ENCODE data around the gene C12orf43.

- TF ChIP-seq POLR2A (IDR thresholded peaks at IDR 0.05) (no peak), EP300 (IDR thresholded peaks at IDR 0.05) (no peak)
- TF ChIP-seq, protein P1, sequence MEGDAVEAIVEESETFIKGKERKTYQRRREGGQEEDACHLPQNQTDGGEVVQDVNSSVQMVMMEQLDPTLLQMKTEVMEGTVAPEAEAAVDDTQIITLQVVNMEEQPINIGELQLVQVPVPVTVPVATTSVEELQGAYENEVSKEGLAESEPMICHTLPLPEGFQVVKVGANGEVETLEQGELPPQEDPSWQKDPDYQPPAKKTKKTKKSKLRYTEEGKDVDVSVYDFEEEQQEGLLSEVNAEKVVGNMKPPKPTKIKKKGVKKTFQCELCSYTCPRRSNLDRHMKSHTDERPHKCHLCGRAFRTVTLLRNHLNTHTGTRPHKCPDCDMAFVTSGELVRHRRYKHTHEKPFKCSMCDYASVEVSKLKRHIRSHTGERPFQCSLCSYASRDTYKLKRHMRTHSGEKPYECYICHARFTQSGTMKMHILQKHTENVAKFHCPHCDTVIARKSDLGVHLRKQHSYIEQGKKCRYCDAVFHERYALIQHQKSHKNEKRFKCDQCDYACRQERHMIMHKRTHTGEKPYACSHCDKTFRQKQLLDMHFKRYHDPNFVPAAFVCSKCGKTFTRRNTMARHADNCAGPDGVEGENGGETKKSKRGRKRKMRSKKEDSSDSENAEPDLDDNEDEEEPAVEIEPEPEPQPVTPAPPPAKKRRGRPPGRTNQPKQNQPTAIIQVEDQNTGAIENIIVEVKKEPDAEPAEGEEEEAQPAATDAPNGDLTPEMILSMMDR (IDR thresholded peaks at IDR 0.05) = no peak
These were observed 6.4 kb upstream of the C12orf43 start for GRCh38 chr12:121022713-121023112.
